ENCODE results near the gene DAAM1.

DAAM1 gene

DNA sequence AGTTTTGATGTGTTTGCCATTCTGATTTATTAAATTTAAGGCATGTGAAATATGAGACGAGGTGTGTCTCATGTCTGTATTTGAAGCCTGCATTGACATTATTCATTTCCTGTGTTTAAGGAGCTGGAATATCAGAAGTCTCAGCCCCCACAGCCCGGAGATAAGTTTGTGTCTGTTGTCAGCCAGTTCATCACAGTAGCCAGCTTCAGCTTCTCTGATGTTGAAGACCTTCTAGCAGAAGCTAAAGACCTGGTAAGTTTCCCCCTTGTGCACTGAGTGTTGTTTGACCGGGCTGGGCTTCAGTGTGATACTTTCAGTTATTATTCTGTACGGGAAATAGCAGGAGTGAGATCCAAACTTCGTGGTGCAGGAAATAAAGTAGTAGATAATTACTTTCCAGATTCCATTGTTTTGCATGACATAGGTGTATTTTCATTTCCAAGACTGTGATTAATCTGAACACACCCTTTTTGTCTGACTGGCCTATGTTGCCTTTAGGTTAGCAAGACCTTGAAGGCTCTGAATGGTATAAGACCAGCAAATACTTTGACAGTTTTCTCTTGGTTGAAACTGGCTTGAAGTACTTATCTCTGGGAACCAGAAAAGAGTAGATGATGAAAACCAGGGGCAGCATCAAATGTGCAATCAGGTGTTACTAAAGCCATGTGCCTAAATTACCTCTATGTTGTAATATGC, 175.2 kb downstream of the DAAM1 start:
- H3K4me3 Mint-ChIP-seq: no peak overlapping the region
- no peak overlapping the region for H3K27ac Mint-ChIP-seq
- no peaks in the 10 kb centered on the region for H3K9me3 Mint-ChIP-seq
- no peaks in the 10 kb centered on the region for H3K4me1 Mint-ChIP-seq
- DNase-seq (ENCODE audit: low spot score in 2 of 2) (no peak), ATAC-seq (no peak)
- peaks cover 8% of the 10 kb centered on the region for H3K36me3 Mint-ChIP-seq

- Mint-ChIP-seq H3K4me3 (no peak overlapping the region), H3K4me1 (no peaks in the 10 kb centered on the region), H3K36me3 (no peaks in the 10 kb centered on the region), H3K27ac (no peak overlapping the region), H3K9me3 (no peaks in the 10 kb centered on the region)
- ATAC-seq: no peak
- DNase-seq (ENCODE audit: low spot score in 2 of 2): no peak
These were observed 181.8 kb downstream of the DAAM1 start for GRCh38 chr14:59370158-59370742.

GRCh38 chr14:59371771-59372170, 183.3 kb downstream of the DAAM1 start:
- Mint-ChIP-seq H3K4me1 (no peaks in the 10 kb centered on the region), H3K36me3 (no peaks in the 10 kb centered on the region), H3K9me3 (no peaks in the 10 kb centered on the region), H3K27ac (no peak overlapping the region), H3K4me3 (no peak overlapping the region)
- DNase-seq (ENCODE audit: low spot score in 2 of 2): no peak
- no peak for ATAC-seq

DNA sequence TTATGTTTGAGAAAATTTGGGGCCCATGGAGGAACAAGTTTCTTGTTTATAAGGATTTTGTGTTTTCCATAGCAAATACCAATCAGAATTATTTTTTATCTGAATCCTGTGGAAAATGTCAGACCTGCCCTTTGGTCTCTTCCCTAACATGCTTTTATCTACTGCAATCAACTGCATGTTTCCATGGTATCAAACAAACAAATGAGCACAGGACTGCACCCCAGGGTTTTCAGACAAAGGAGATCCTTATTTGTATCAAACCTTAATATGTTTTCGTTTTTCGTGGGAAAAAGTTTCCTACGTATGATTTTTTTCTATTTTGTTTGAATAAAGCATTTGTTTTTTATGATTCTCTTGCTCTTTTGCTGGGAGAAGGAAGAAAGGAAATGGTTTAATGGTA, 185.6 kb downstream of the DAAM1 start:
- no peak overlapping the region for H3K27ac Mint-ChIP-seq
- DNase-seq (ENCODE audit: low spot score in 2 of 2) (no peak), ATAC-seq (no peak)
- H3K9me3 Mint-ChIP-seq: no peaks in the 10 kb centered on the region
- no peaks in the 10 kb centered on the region for H3K4me1 Mint-ChIP-seq
- no peak overlapping the region for H3K4me3 Mint-ChIP-seq
- no peaks in the 10 kb centered on the region for H3K36me3 Mint-ChIP-seq

GRCh38 chr14:59376686-59377085, 188.2 kb downstream of the DAAM1 start:
- no peak for ATAC-seq
- Mint-ChIP-seq H3K4me1 (no peaks in the 10 kb centered on the region), H3K36me3 (no peaks in the 10 kb centered on the region)

GRCh38 chr14:59377491-59377890, 189.0 kb downstream of the DAAM1 start:
- H3K36me3 Mint-ChIP-seq: no peaks in the 10 kb centered on the region
- H3K9me3 Mint-ChIP-seq: no peaks in the 10 kb centered on the region
- no peaks in the 10 kb centered on the region for H3K4me1 Mint-ChIP-seq
- no peak overlapping the region for H3K4me3 Mint-ChIP-seq
- ATAC-seq (no peak), DNase-seq (ENCODE audit: low spot score in 2 of 2) (no peak)
- no peak overlapping the region for H3K27ac Mint-ChIP-seq

More at GRCh38 chr14:59376686-59377085, 188.2 kb downstream of the DAAM1 start:
- Mint-ChIP-seq H3K4me3 (no peak overlapping the region), H3K9me3 (no peaks in the 10 kb centered on the region), H3K27ac (no peak overlapping the region)
- no peak for DNase-seq (ENCODE audit: low spot score in 2 of 2)

DNA sequence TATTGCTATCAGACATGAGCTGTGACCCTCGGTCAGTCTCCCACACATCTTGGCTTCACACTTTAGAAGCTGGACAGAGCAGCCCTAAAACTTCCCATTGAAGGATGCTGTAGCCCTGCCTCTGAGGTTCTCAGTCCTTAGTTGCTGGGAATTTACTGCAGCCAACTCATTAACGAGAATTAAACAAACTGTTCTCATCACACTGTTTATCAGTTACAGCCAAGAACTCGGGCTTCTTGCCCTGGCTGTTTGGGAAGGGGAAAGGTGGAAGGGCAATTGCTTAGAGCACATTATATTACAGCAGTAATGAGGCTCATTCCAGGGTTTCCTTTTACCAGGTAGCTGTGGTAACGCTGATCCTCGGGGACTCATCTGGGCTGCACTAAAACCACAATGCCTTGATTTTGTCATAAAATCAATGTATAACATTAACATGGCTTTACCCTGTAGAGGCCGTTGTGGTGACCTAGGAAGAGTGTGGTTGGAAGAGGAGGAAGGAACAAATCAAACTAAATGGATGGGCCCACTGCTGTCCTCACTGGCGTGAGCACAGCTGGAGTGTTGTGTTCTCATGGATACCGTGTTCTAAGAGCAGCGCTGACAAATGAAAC, 189.6 kb downstream of the DAAM1 start:
- Mint-ChIP-seq H3K9me3 (no peaks in the 10 kb centered on the region), H3K4me1 (no peaks in the 10 kb centered on the region), H3K4me3 (no peak overlapping the region), H3K27ac (no peak overlapping the region), H3K36me3 (no peaks in the 10 kb centered on the region)
- ATAC-seq (no peak), DNase-seq (ENCODE audit: low spot score in 2 of 2) (no peak)

DNA sequence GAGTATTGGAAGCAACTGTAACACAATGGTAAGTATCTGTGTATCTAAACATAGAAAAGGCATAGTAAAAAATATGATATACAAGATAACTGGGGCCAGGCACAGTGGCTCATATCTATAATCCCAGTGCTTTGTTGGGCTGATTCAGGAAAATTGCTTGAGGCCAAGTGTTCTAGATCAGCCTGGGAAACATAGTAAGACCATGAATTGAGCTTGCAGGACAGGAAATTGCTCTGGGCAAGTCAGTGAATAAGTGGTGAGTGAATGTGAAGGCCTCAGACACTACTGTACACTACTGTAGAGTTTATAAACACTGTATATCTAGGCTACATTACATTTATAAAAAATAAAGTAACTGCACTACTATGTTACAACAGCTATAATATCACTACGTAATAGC, 201.5 kb downstream of the DAAM1 start:
- no peak for DNase-seq (ENCODE audit: low spot score in 2 of 2)
- Mint-ChIP-seq H3K9me3 (peaks cover 7% of the 10 kb centered on the region), H3K36me3 (no peaks in the 10 kb centered on the region), H3K4me1 (no peaks in the 10 kb centered on the region), H3K4me3 (no peak overlapping the region), H3K27ac (no peak overlapping the region)
- no peak for ATAC-seq

- Mint-ChIP-seq H3K9me3 (peaks cover 4% of the 10 kb centered on the region), H3K27ac (no peak overlapping the region), H3K4me3 (no peak overlapping the region), H3K4me1 (no peaks in the 10 kb centered on the region), H3K36me3 (peaks cover 6% of the 10 kb centered on the region)
- no peak for ATAC-seq
- no peak for DNase-seq (ENCODE audit: low spot score in 2 of 2)
These were observed 202.9 kb downstream of the DAAM1 start for GRCh38 chr14:59391388-59391787.

- Mint-ChIP-seq H3K4me1 (peaks cover 10% of the 10 kb centered on the region), H3K27ac (no peak overlapping the region), H3K36me3 (peaks cover 6% of the 10 kb centered on the region), H3K9me3 (no peaks in the 10 kb centered on the region), H3K4me3 (no peak overlapping the region)
- DNase-seq (ENCODE audit: low spot score in 2 of 2) (no peak), ATAC-seq (no peak)
These were observed 205.8 kb downstream of the DAAM1 start for GRCh38 chr14:59394268-59394667.

- ATAC-seq: no peak
- Mint-ChIP-seq H3K4me3 (no peak overlapping the region), H3K9me3 (no peaks in the 10 kb centered on the region), H3K27ac (no peak overlapping the region), H3K4me1 (peaks cover 11% of the 10 kb centered on the region), H3K36me3 (peaks cover 6% of the 10 kb centered on the region)
- no peak for DNase-seq (ENCODE audit: low spot score in 2 of 2)
These were observed 207.2 kb downstream of the DAAM1 start for GRCh38 chr14:59395672-59396071.

DNA sequence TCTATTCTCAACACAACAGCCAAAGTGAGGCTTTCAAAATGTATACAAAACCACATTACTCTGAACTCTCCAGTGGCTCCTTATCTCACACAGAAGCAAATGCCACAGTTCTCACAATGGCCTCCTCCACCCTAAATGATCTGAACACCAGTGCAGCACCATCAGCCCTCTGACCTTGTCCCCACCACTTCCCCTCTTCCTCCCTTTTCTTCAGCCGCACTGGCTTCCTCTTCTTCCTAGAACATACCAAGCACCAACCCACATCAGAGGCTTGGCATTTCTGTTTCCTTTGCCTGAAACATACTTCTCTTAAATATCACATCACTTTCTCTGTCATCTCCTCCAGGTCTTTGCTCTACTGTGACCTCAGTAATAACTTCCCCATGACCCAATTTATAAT, 210.4 kb downstream of the DAAM1 start:
- DNase-seq (ENCODE audit: low spot score in 2 of 2): no peak
- peaks cover 6% of the 10 kb centered on the region for H3K36me3 Mint-ChIP-seq
- H3K9me3 Mint-ChIP-seq: peaks cover 5% of the 10 kb centered on the region
- ATAC-seq: no peak
- H3K4me1 Mint-ChIP-seq: peaks cover 11% of the 10 kb centered on the region
- no peak overlapping the region for H3K4me3 Mint-ChIP-seq
- H3K27ac Mint-ChIP-seq: no peak overlapping the region

GRCh38 chr14:59406454-59407245, 218.2 kb downstream of the DAAM1 start:
- DNase-seq (ENCODE audit: low spot score in 2 of 2): no peak
- Mint-ChIP-seq H3K4me3 (no peak overlapping the region), H3K4me1 (no peaks in the 10 kb centered on the region), H3K9me3 (peaks cover 12% of the 10 kb centered on the region), H3K36me3 (no peaks in the 10 kb centered on the region), H3K27ac (no peak overlapping the region)
- ATAC-seq: no peak

GRCh38 chr14:59407246-59408010, 219.0 kb downstream of the DAAM1 start:
- no peak overlapping the region for H3K4me3 Mint-ChIP-seq
- no peak overlapping the region for H3K27ac Mint-ChIP-seq
- ATAC-seq: no peak
- H3K4me1 Mint-ChIP-seq: no peaks in the 10 kb centered on the region
- no peaks in the 10 kb centered on the region for H3K36me3 Mint-ChIP-seq
- DNase-seq (ENCODE audit: low spot score in 2 of 2): no peak
- peaks cover 12% of the 10 kb centered on the region for H3K9me3 Mint-ChIP-seq
